Vagina (tissue), 2 donors: ENCODE results near the gene C1QTNF2.

Experiments
- POLR2A ChIP-seq, 2 donors: fragments of 450-650 bp; IDR thresholded peaks; one replicate each; pipeline ENCODE4 v1.6.1; 2017; ENCODE audit warnings: antibody characterized with exemption in 2 of 2, mild to moderate bottlenecking in 2 of 2, moderate library complexity in 2 of 2
- POLR2AphosphoS5 ChIP-seq, 2 donors: sonication (generic); formaldehyde crosslinking; IDR thresholded peaks; one replicate each; pipeline ENCODE4 v1.9.0; 2017; ENCODE audit warnings: antibody characterized with exemption in 2 of 2, mild to moderate bottlenecking in 2 of 2, low read depth in 1 of 2; ENCODE audit not compliant: insufficient read depth in 1 of 2
- TF ChIP-seq, protein P1 (sequence below), 3 experiments: fragments of 450-650 bp in 2 of 3; fragments of 200-600 bp in 1 of 3; sonication (generic) in 1 of 3; IDR thresholded peaks; one replicate each; pipeline ENCODE4 v1.5.1; 2017 to 2019; ENCODE audit warnings: antibody characterized with exemption in 3 of 3, mild to moderate bottlenecking in 2 of 3, moderate library complexity in 2 of 3

DNA sequence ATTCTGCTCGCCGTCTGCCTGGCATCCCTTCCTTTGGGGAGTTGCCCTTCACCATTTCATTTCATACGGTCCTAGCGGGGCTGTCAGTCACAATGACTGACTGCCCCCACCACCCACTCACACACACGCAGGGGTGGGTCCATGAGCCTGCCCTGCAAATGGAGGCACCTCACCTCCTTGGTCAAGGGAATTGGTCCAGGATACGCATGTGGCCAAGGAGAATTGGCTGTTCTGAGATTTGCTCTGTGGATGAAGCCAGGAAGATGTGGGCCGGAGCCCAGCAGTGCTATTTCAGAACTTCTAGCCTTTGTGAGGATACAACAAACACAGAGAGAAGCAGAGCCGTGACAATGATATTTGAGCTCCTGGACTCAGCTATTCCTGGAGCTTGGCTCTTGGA, 17.0 kb downstream of the C1QTNF2 start:
- TF ChIP-seq, protein P1, sequence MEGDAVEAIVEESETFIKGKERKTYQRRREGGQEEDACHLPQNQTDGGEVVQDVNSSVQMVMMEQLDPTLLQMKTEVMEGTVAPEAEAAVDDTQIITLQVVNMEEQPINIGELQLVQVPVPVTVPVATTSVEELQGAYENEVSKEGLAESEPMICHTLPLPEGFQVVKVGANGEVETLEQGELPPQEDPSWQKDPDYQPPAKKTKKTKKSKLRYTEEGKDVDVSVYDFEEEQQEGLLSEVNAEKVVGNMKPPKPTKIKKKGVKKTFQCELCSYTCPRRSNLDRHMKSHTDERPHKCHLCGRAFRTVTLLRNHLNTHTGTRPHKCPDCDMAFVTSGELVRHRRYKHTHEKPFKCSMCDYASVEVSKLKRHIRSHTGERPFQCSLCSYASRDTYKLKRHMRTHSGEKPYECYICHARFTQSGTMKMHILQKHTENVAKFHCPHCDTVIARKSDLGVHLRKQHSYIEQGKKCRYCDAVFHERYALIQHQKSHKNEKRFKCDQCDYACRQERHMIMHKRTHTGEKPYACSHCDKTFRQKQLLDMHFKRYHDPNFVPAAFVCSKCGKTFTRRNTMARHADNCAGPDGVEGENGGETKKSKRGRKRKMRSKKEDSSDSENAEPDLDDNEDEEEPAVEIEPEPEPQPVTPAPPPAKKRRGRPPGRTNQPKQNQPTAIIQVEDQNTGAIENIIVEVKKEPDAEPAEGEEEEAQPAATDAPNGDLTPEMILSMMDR (IDR thresholded peaks at IDR 0.05) = no peak
- TF ChIP-seq POLR2A (IDR thresholded peaks at IDR 0.05) = no peak
- no peak for TF ChIP-seq POLR2AphosphoS5 (IDR thresholded peaks at IDR 0.05; ENCODE audit: insufficient read depth in 1 of 2, low read depth in 1 of 2)
